ENCODE data around the gene COG5.

The COG5 gene

DNA sequence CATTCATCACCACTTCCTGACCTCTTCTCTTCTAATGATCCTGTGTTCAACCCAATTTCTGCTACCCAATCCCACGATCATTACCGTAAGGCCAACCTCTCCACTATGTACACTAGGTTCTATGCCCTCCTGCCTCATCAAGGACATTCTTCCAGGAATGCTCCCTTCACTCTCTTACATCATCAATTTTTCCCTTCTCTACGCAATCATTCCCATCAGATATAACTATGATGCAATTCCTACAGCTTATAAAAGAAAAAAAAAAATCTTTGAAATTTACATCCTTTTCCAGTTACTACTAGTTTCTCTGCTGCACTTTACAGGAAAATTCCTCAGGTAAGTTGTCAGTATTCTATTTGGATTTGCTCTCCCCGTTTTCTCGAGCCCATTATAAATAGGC is 124.7 kb downstream of the COG5 start:
- DNase-seq (ENCODE audit: low read depth in 1 of 2, low spot score in 1 of 2) = no peak
- no peak overlapping the region for H3K27ac ChIP-seq (replicated peaks)
- H3K27me3 ChIP-seq (ENCODE audit: insufficient read depth, poor library complexity, severe bottlenecking) = no peaks in the 10 kb centered on the region
- TF ChIP-seq POLR2AphosphoS5 (IDR thresholded peaks at IDR 0.05; ENCODE audit: low read depth) (no peak), GABPA (IDR thresholded peaks at IDR 0.05; ENCODE audit: low read depth) (no peak), REST (IDR thresholded peaks at IDR 0.05; ENCODE audit: insufficient replicate concordance, low read depth) (no peak), SPI1 (IDR thresholded peaks at IDR 0.05; ENCODE audit: borderline replicate concordance, low read depth) (no peak)
- TF ChIP-seq, protein P1, sequence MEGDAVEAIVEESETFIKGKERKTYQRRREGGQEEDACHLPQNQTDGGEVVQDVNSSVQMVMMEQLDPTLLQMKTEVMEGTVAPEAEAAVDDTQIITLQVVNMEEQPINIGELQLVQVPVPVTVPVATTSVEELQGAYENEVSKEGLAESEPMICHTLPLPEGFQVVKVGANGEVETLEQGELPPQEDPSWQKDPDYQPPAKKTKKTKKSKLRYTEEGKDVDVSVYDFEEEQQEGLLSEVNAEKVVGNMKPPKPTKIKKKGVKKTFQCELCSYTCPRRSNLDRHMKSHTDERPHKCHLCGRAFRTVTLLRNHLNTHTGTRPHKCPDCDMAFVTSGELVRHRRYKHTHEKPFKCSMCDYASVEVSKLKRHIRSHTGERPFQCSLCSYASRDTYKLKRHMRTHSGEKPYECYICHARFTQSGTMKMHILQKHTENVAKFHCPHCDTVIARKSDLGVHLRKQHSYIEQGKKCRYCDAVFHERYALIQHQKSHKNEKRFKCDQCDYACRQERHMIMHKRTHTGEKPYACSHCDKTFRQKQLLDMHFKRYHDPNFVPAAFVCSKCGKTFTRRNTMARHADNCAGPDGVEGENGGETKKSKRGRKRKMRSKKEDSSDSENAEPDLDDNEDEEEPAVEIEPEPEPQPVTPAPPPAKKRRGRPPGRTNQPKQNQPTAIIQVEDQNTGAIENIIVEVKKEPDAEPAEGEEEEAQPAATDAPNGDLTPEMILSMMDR (IDR thresholded peaks at IDR 0.05; ENCODE audit: insufficient read depth, low read length) = no peak
- no peak overlapping the region for H3K4me3 ChIP-seq (replicated peaks; ENCODE audit: insufficient read depth, low read length)

DNA sequence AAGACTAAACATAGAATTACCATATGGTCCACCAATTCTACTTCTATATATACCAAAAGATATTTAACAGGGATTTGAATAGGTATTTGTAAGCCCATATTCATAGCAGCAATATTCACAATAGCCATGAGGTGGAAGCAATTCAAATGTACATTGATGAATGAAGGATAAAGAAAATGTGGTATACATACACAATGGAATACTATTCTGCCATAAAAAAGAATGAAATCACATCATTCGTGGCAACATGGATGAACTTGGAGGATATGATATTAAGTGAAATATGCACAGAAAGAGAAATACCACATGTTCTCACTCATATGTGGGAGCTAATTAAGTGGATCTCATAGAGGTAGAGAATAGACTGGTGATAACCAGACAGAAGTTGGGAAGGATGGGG is 128.0 kb downstream of the COG5 start:
- no peak for DNase-seq (ENCODE audit: low read depth in 1 of 2, low spot score in 1 of 2)
- no peak overlapping the region for H3K27ac ChIP-seq (replicated peaks)
- no peak overlapping the region for H3K4me3 ChIP-seq (replicated peaks; ENCODE audit: insufficient read depth, low read length)
- no peaks in the 10 kb centered on the region for H3K27me3 ChIP-seq (ENCODE audit: insufficient read depth, poor library complexity, severe bottlenecking)
- TF ChIP-seq POLR2AphosphoS5 (IDR thresholded peaks at IDR 0.05; ENCODE audit: low read depth) (no peak), GABPA (IDR thresholded peaks at IDR 0.05; ENCODE audit: low read depth) (no peak), REST (IDR thresholded peaks at IDR 0.05; ENCODE audit: insufficient replicate concordance, low read depth) (no peak)
- TF ChIP-seq, protein P1 (IDR thresholded peaks at IDR 0.05; ENCODE audit: insufficient read depth, low read length) = no peak

- Histone ChIP-seq H3K27ac (replicated peaks) (no peak overlapping the region), H3K27me3 (ENCODE audit: insufficient read depth, poor library complexity, severe bottlenecking) (no peaks in the 10 kb centered on the region), H3K4me3 (replicated peaks; ENCODE audit: insufficient read depth, low read length) (no peak overlapping the region)
- TF ChIP-seq SPI1 (IDR thresholded peaks at IDR 0.05; ENCODE audit: borderline replicate concordance, low read depth) = no peak
- TF ChIP-seq POLR2AphosphoS5 (IDR thresholded peaks at IDR 0.05; ENCODE audit: low read depth) = no peak
- TF ChIP-seq REST (IDR thresholded peaks at IDR 0.05; ENCODE audit: insufficient replicate concordance, low read depth) = no peak
- TF ChIP-seq, protein P1 (IDR thresholded peaks at IDR 0.05; ENCODE audit: insufficient read depth, low read length) = no peak
- no peak for TF ChIP-seq GABPA (IDR thresholded peaks at IDR 0.05; ENCODE audit: low read depth)
- DNase-seq (ENCODE audit: low read depth in 1 of 2, low spot score in 1 of 2) = no peak
These were observed 131.5 kb downstream of the COG5 start for GRCh38 chr7:107432261-107432660.
